22Rv1 (cell line): ENCODE data around the gene XPR1.

Experiments used
- H3K27ac ChIP-seq: fragments of 450-650 bp; 2 replicates; pipeline ENCODE4 v1.5.1; 2017
- CTCF ChIP-seq: fragments of 450-650 bp; IDR thresholded peaks from 2 replicates; pipeline ENCODE4 v1.5.1; 2017; ENCODE audit warnings: mild to moderate bottlenecking
- ZFX ChIP-seq: fragments of 450-650 bp; IDR thresholded peaks from 2 replicates; pipeline ENCODE4 v1.6.1; 2017; ENCODE audit warnings: antibody characterized with exemption, borderline replicate concordance

XPR1 gene

GRCh38 chr1:180911640-180912191 lies 279.9 kb downstream of the XPR1 start:
- TF ChIP-seq ZFX, result no peak
- TF ChIP-seq CTCF, result no peak
- no peak overlapping the region for H3K27ac ChIP-seq

GRCh38 chr1:180912211-180912800 lies 280.5 kb downstream of the XPR1 start:
- no peak overlapping the region for H3K27ac ChIP-seq
- no peak for TF ChIP-seq CTCF
- TF ChIP-seq ZFX, result no peak

GRCh38 chr1:180912801-180913565 lies 281.2 kb downstream of the XPR1 start, which contains the start of gene KIAA1614:
TSS of gene KIAA1614 (plus strand) at chr1:180912897. CDS start at chr1:180913244, 347 bp downstream.
- TF ChIP-seq CTCF, result no peak
- no peak for TF ChIP-seq ZFX
- H3K27ac ChIP-seq, result no peak within 1 kb of the TSS

GRCh38 chr1:180915426-180915965 lies 283.7 kb downstream of the XPR1 start:
- H3K27ac ChIP-seq, result no peak overlapping the region
- TF ChIP-seq CTCF, result no peak
- TF ChIP-seq ZFX, result no peak

- TF ChIP-seq CTCF (no peak), ZFX (no peak)
- no peak overlapping the region for H3K27ac ChIP-seq
Observed at GRCh38 chr1:180916012-180916770, 284.4 kb downstream of the XPR1 start.

- TF ChIP-seq CTCF (no peak), ZFX (no peak)
- no peak overlapping the region for H3K27ac ChIP-seq
Observed at GRCh38 chr1:180916771-180917170, 284.9 kb downstream of the XPR1 start.
